IPS DF 6.9 (cell line): ENCODE results near the gene SERPINB5.

ENCODE experiments used
- DNase-seq: peaks from one replicate; pipeline ENCODE4 v3.0.0-alpha.2; 2013; ENCODE audit warnings: low read depth, low spot score
- H3K27ac ChIP-seq: one replicate; pipeline ENCODE4 v1.5.1; 2013; ENCODE audit warnings: low read length, control low read depth
- H3K27me3 ChIP-seq: 2 replicates; pipeline ENCODE4 v1.6.1; 2013; ENCODE audit warnings: mild to moderate bottlenecking, low read length; ENCODE audit not compliant: control insufficient read depth, insufficient read depth
- H3K36me3 ChIP-seq: 2 replicates; pipeline ENCODE4 v1.6.1; 2013; ENCODE audit warnings: low read length; ENCODE audit not compliant: control insufficient read depth, insufficient read depth
- H3K4me1 ChIP-seq: 2 replicates; pipeline ENCODE4 v1.6.1; 2013; ENCODE audit warnings: low read length; ENCODE audit not compliant: control insufficient read depth, insufficient read depth
- H3K4me3 ChIP-seq: 2 replicates; pipeline ENCODE4 v1.5.1; 2013; ENCODE audit warnings: mild to moderate bottlenecking, low read length
- H3K9me3 ChIP-seq: 2 replicates; pipeline ENCODE4 v1.6.1; 2013; ENCODE audit warnings: low read length, inconsistent platforms; ENCODE audit not compliant: control insufficient read depth, insufficient read depth
- WGBS: extraction: QIAGEN DNeasy Blood & Tissue Kit; methylation state at CpG from one replicate; pipeline ENCODE4 v1.1.7; 2013; ENCODE audit warnings: mixed read lengths, missing lambda C conversion rate; ENCODE audit not compliant: insufficient read length, insufficient coverage; 5-methylcytosine and 5-hydroxymethylcytosine counted together

SERPINB5 gene

GRCh38 chr18:63467699-63468098 lies 9.1 kb upstream of the SERPINB5 start:
- WGBS = no CpG with 5 or more reads among the region's 4 CpGs

GRCh38 chr18:63468575-63468974 lies 8.2 kb upstream of the SERPINB5 start:
- no peaks in the 10 kb centered on the region for H3K27me3 ChIP-seq
- H3K36me3 ChIP-seq = no peaks in the 10 kb centered on the region
- no peak for DNase-seq
- H3K27ac ChIP-seq = no peak overlapping the region
- no peaks in the 10 kb centered on the region for H3K9me3 ChIP-seq
- no CpG with 5 or more reads among the region's 3 CpGs for WGBS
- H3K4me3 ChIP-seq = no peak overlapping the region
- no peaks in the 10 kb centered on the region for H3K4me1 ChIP-seq

More at GRCh38 chr18:63467699-63468098, 9.1 kb upstream of the SERPINB5 start:
- H3K36me3 ChIP-seq = no peaks in the 10 kb centered on the region
- H3K27ac ChIP-seq = no peak overlapping the region
- H3K4me1 ChIP-seq = no peaks in the 10 kb centered on the region
- H3K9me3 ChIP-seq = no peaks in the 10 kb centered on the region
- H3K27me3 ChIP-seq = no peaks in the 10 kb centered on the region
- H3K4me3 ChIP-seq = no peak overlapping the region
- no peak for DNase-seq

- WGBS = no CpG with 5 or more reads among the region's 12 CpGs
- no peak for DNase-seq
These were observed 6.0 kb upstream of the SERPINB5 start for GRCh38 chr18:63470751-63471150.

GRCh38 chr18:63472380-63472779 lies 4.4 kb upstream of the SERPINB5 start:
- no peaks in the 10 kb centered on the region for H3K9me3 ChIP-seq
- H3K4me3 ChIP-seq = no peak overlapping the region
- DNase-seq = no peak
- H3K4me1 ChIP-seq = no peaks in the 10 kb centered on the region
- WGBS = no CpG with 5 or more reads among the region's 5 CpGs
- no peaks in the 10 kb centered on the region for H3K36me3 ChIP-seq
- no peaks in the 10 kb centered on the region for H3K27me3 ChIP-seq
- H3K27ac ChIP-seq = no peak overlapping the region

More at GRCh38 chr18:63470751-63471150, 6.0 kb upstream of the SERPINB5 start:
- H3K4me3 ChIP-seq = no peak overlapping the region
- no peaks in the 10 kb centered on the region for H3K4me1 ChIP-seq
- no peak overlapping the region for H3K27ac ChIP-seq
- H3K9me3 ChIP-seq = no peaks in the 10 kb centered on the region
- no peaks in the 10 kb centered on the region for H3K27me3 ChIP-seq
- no peaks in the 10 kb centered on the region for H3K36me3 ChIP-seq

- Histone ChIP-seq H3K36me3 (no peaks in the 10 kb centered on the region), H3K27ac (no peak overlapping the region), H3K27me3 (no peaks in the 10 kb centered on the region), H3K4me3 (no peak overlapping the region), H3K4me1 (no peaks in the 10 kb centered on the region), H3K9me3 (no peaks in the 10 kb centered on the region)
- WGBS = no CpG with 5 or more reads among the region's 7 CpGs
- no peak for DNase-seq
These were observed 442 bp downstream of the SERPINB5 start for GRCh38 chr18:63477200-63477599.

- no CpG with 5 or more reads among the region's 6 CpGs for WGBS
These were observed 1.2 kb downstream of the SERPINB5 start for GRCh38 chr18:63477968-63478367.

GRCh38 chr18:63479826-63480225 lies 3.1 kb downstream of the SERPINB5 start:
- no peak for DNase-seq
- H3K4me3 ChIP-seq = no peak overlapping the region
- no peaks in the 10 kb centered on the region for H3K27me3 ChIP-seq
- H3K27ac ChIP-seq = no peak overlapping the region
- H3K4me1 ChIP-seq = no peaks in the 10 kb centered on the region
- no CpG with 5 or more reads among the region's 5 CpGs for WGBS
- H3K36me3 ChIP-seq = no peaks in the 10 kb centered on the region
- no peaks in the 10 kb centered on the region for H3K9me3 ChIP-seq

More at GRCh38 chr18:63477968-63478367, 1.2 kb downstream of the SERPINB5 start:
- Histone ChIP-seq H3K27me3 (no peaks in the 10 kb centered on the region), H3K36me3 (no peaks in the 10 kb centered on the region), H3K4me1 (no peaks in the 10 kb centered on the region), H3K27ac (no peak overlapping the region), H3K4me3 (no peak overlapping the region), H3K9me3 (no peaks in the 10 kb centered on the region)
- DNase-seq = no peak

- DNase-seq = no peak
- Histone ChIP-seq H3K4me3 (no peak overlapping the region), H3K4me1 (no peaks in the 10 kb centered on the region), H3K27me3 (no peaks in the 10 kb centered on the region), H3K9me3 (no peaks in the 10 kb centered on the region), H3K36me3 (no peaks in the 10 kb centered on the region), H3K27ac (no peak overlapping the region)
- no CpG with 5 or more reads among the region's 1 CpG for WGBS
These were observed 3.7 kb downstream of the SERPINB5 start for GRCh38 chr18:63480476-63480875.

GRCh38 chr18:63480915-63481314 lies 4.2 kb downstream of the SERPINB5 start:
- Histone ChIP-seq H3K4me1 (no peaks in the 10 kb centered on the region), H3K4me3 (no peak overlapping the region), H3K36me3 (no peaks in the 10 kb centered on the region), H3K9me3 (no peaks in the 10 kb centered on the region), H3K27ac (no peak overlapping the region), H3K27me3 (no peaks in the 10 kb centered on the region)
- no CpG with 5 or more reads among the region's 2 CpGs for WGBS
- DNase-seq = no peak

- no peak for DNase-seq
- WGBS = no CpG with 5 or more reads among the region's 2 CpGs
- no peaks in the 10 kb centered on the region for H3K27me3 ChIP-seq
These were observed 10.9 kb downstream of the SERPINB5 start for GRCh38 chr18:63487676-63488075.

GRCh38 chr18:63488160-63488559 lies 11.4 kb downstream of the SERPINB5 start:
- no CpG with 5 or more reads among the region's 2 CpGs for WGBS
- no peaks in the 10 kb centered on the region for H3K27me3 ChIP-seq
- no peak for DNase-seq
- no peaks in the 10 kb centered on the region for H3K9me3 ChIP-seq
- H3K36me3 ChIP-seq = no peaks in the 10 kb centered on the region
- H3K4me3 ChIP-seq = no peak overlapping the region
- no peaks in the 10 kb centered on the region for H3K4me1 ChIP-seq
- H3K27ac ChIP-seq = no peak overlapping the region

More at GRCh38 chr18:63487676-63488075, 10.9 kb downstream of the SERPINB5 start:
- no peaks in the 10 kb centered on the region for H3K9me3 ChIP-seq
- H3K4me1 ChIP-seq = no peaks in the 10 kb centered on the region
- H3K27ac ChIP-seq = no peak overlapping the region
- H3K36me3 ChIP-seq = no peaks in the 10 kb centered on the region
- no peak overlapping the region for H3K4me3 ChIP-seq
